NCI-H446 (cell line): ENCODE measurements around the gene CTNNA1.

Source experiments
- DNase-seq, 2 experiments: peaks; one replicate each; lab custom pipeline; 2025; lab: John Stamatoyannopoulos, UW

Gene CTNNA1

GRCh38 chr5:138930371-138931097, 177.3 kb downstream of the CTNNA1 start:
- DNase-seq: no peak

GRCh38 chr5:138932171-138932810, 179.1 kb downstream of the CTNNA1 start:
- no peak for DNase-seq

- no peak for DNase-seq
These were observed 180.5 kb downstream of the CTNNA1 start for GRCh38 chr5:138933522-138934290.

- no peak for DNase-seq
These were observed 181.7 kb downstream of the CTNNA1 start for GRCh38 chr5:138934971-138935370.

- no peak for DNase-seq
These were observed 182.2 kb downstream of the CTNNA1 start for GRCh38 chr5:138935466-138935865.

GRCh38 chr5:138936225-138936967, 183.2 kb downstream of the CTNNA1 start:
- DNase-seq: no peak

- no peak for DNase-seq
These were observed 183.7 kb downstream of the CTNNA1 start for GRCh38 chr5:138936968-138937345.

- no peak for DNase-seq
These were observed 184.5 kb downstream of the CTNNA1 start for GRCh38 chr5:138937392-138938387.

GRCh38 chr5:138938526-138938925, 185.3 kb downstream of the CTNNA1 start:
- DNase-seq: no peak

- DNase-seq: peak in 1 of 2 experiments; percentile 41
These were observed 188.8 kb downstream of the CTNNA1 start for GRCh38 chr5:138942066-138942465.

GRCh38 chr5:138942861-138943260, 189.6 kb downstream of the CTNNA1 start:
- peak in 1 of 2 experiments; percentile 25 for DNase-seq

- no peak for DNase-seq
These were observed 190.5 kb downstream of the CTNNA1 start for GRCh38 chr5:138943599-138944173.

- no peak for DNase-seq
These were observed 191.5 kb downstream of the CTNNA1 start for GRCh38 chr5:138944527-138945322.

GRCh38 chr5:138945421-138946240, 192.4 kb downstream of the CTNNA1 start:
- DNase-seq: peak in 1 of 2 experiments; percentile 44

- DNase-seq: no peak
These were observed 193.0 kb downstream of the CTNNA1 start for GRCh38 chr5:138946241-138946623.

- DNase-seq: no peak
These were observed 193.8 kb downstream of the CTNNA1 start for GRCh38 chr5:138946831-138947560.

GRCh38 chr5:138947780-138948179, 194.6 kb downstream of the CTNNA1 start:
- no peak for DNase-seq
